PC-9 (cell line): ENCODE results near the gene GLT1D1. TPM values are rescaled to one million over a fixed set of nuclear protein-coding genes. Genes with fewer than 3 reads are reported as not detected.

Source experiments
- BruUV-seq: library from RNA; stranded (reverse); fragments of 400-500 nt; replicated peaks from 2 replicates; lab custom pipeline; 2021; lab: Mats Ljungman, UMichigan
- CTCF ChIA-PET: fragments of 300-600 bp; sonication (Branson Sonifier 250); formaldehyde crosslinking; loops from one replicate; lab custom pipeline; 2022; ENCODE audit warnings: antibody characterized with exemption; lab: Charles Lee
- POLR2A ChIA-PET: fragments of 300-600 bp; sonication (Branson Sonifier 250); formaldehyde crosslinking; loops from one replicate; lab custom pipeline; 2022; ENCODE audit warnings: antibody characterized with exemption; ENCODE audit not compliant: unreplicated experiment; lab: Charles Lee
- DNase-seq, 2 experiments: peaks; one replicate each; pipeline versions ENCODE4 v3.0.0 to v3.0.0-alpha.2; 2015 to 2022; ENCODE audit warnings: mixed read lengths in 1 of 2
- H2AFZ ChIP-seq: fragments of 200-600 bp; sonication (generic); 2 replicates; pipeline ENCODE4 v1.8.1; 2017; ENCODE audit warnings: antibody characterized with exemption
- H3F3A ChIP-seq: fragments of 200-600 bp; sonication (generic); 2 replicates; pipeline ENCODE4 v1.8.1; 2017; ENCODE audit warnings: antibody characterized with exemption, mild to moderate bottlenecking, low read depth; ENCODE audit not compliant: insufficient read depth
- H3K27ac ChIP-seq: fragments of 200-600 bp; sonication (generic); 2 replicates; pipeline ENCODE4 v1.6.1; 2016; ENCODE audit warnings: mixed run types
- H3K27me3 ChIP-seq: fragments of 200-600 bp; sonication (generic); 2 replicates; pipeline ENCODE4 v1.6.1; 2016; ENCODE audit warnings: low read depth, mixed run types; ENCODE audit not compliant: insufficient read depth
- H3K36me3 ChIP-seq: fragments of 200-600 bp; sonication (generic); 2 replicates; pipeline ENCODE4 v1.6.1; 2016; ENCODE audit warnings: low read depth, mixed run types
- H3K4me1 ChIP-seq: fragments of 200-600 bp; sonication (generic); replicated peaks from 2 replicates; pipeline ENCODE4 v1.6.1; 2016; ENCODE audit warnings: mixed run types; ENCODE audit not compliant: insufficient read depth
- H3K4me2 ChIP-seq: fragments of 200-600 bp; sonication (generic); 2 replicates; pipeline ENCODE4 v1.6.1; 2017; ENCODE audit warnings: mixed run types
- H3K4me3 ChIP-seq: fragments of 200-600 bp; sonication (generic); 2 replicates; pipeline ENCODE4 v1.6.1; 2016; ENCODE audit warnings: mixed run types
- H3K79me2 ChIP-seq: fragments of 200-600 bp; sonication (generic); 2 replicates; pipeline ENCODE4 v1.6.1; 2017; ENCODE audit warnings: low read depth, mixed run types
- H3K9me2 ChIP-seq: fragments of 200-600 bp; sonication (generic); 2 replicates; pipeline ENCODE4 v1.8.1; 2017; ENCODE audit warnings: mild to moderate bottlenecking; ENCODE audit not compliant: insufficient read depth
- H3K9me3 ChIP-seq: fragments of 200-600 bp; sonication (generic); 2 replicates; pipeline ENCODE4 v1.8.1; 2016; ENCODE audit warnings: low read depth; ENCODE audit not compliant: insufficient read depth
- H4K20me1 ChIP-seq: fragments of 200-600 bp; sonication (generic); 2 replicates; pipeline ENCODE4 v1.8.1; 2017; ENCODE audit not compliant: insufficient read depth
- EZH2 ChIP-seq: fragments of 200-600 bp; sonication (generic); IDR thresholded peaks from 2 replicates; pipeline ENCODE4 v1.8.0; 2017; ENCODE audit warnings: antibody characterized with exemption, low read depth
- intact Hi-C: fragments of 100-400 bp; cut with micrococcal nuclease; formaldehyde crosslinking; loops from one replicate; pipeline ENCODE4 v1.10.0; 2022; ENCODE audit not compliant: unreplicated experiment
- total RNA-seq: library from RNA; stranded (reverse); gene quantifications from 2 replicates; pipeline ENCODE4 v1.2.3, GENCODE V29; 2021
- TF ChIP-seq, protein P1 (sequence below): fragments of 200-600 bp; sonication (generic); conservative IDR thresholded peaks from 2 replicates; pipeline ENCODE4 v1.6.1; 2017; ENCODE audit warnings: mixed run types, antibody characterized with exemption, mild to moderate bottlenecking, moderate library complexity

Gene GLT1D1
- total RNA-seq, 1 experiment from 2014 or later = not detected

GRCh38 chr12:128970110-128970509 is 116.8 kb downstream of the GLT1D1 start:
- TF ChIP-seq EZH2 = no peak
- TF ChIP-seq, protein P1, sequence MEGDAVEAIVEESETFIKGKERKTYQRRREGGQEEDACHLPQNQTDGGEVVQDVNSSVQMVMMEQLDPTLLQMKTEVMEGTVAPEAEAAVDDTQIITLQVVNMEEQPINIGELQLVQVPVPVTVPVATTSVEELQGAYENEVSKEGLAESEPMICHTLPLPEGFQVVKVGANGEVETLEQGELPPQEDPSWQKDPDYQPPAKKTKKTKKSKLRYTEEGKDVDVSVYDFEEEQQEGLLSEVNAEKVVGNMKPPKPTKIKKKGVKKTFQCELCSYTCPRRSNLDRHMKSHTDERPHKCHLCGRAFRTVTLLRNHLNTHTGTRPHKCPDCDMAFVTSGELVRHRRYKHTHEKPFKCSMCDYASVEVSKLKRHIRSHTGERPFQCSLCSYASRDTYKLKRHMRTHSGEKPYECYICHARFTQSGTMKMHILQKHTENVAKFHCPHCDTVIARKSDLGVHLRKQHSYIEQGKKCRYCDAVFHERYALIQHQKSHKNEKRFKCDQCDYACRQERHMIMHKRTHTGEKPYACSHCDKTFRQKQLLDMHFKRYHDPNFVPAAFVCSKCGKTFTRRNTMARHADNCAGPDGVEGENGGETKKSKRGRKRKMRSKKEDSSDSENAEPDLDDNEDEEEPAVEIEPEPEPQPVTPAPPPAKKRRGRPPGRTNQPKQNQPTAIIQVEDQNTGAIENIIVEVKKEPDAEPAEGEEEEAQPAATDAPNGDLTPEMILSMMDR = no peak
- ChIA-PET POLR2A (no interaction called here), CTCF (no interaction called here)
- Histone ChIP-seq H2AFZ (no peak overlapping the region), H3K4me3 (no peak overlapping the region), H3K79me2 (no peaks in the 10 kb centered on the region), H3F3A (no peaks in the 10 kb centered on the region), H3K4me1 (no peaks in the 10 kb centered on the region), H3K27me3 (peaks cover 54% of the 10 kb centered on the region), H4K20me1 (no peaks in the 10 kb centered on the region), H3K4me2 (no peak overlapping the region), H3K9me3 (no peaks in the 10 kb centered on the region), H3K9me2 (no peaks in the 10 kb centered on the region), H3K36me3 (no peaks in the 10 kb centered on the region), H3K27ac (no peak overlapping the region)
- BruUV-seq = no TSS peak
- DNase-seq = no peak
- intact Hi-C loops = no loop called here

GRCh38 chr12:128970941-128971340 is 117.7 kb downstream of the GLT1D1 start:
- TF ChIP-seq, protein P1 = no peak
- no peak for TF ChIP-seq EZH2
- CTCF ChIA-PET = no interaction called here

GRCh38 chr12:128971802-128972201 is 118.5 kb downstream of the GLT1D1 start:
- CTCF ChIA-PET = no interaction called here
- H3K27ac ChIP-seq = no peak overlapping the region
- no peak overlapping the region for H2AFZ ChIP-seq
- DNase-seq = no peak
- no peaks in the 10 kb centered on the region for H3F3A ChIP-seq
- H3K4me1 ChIP-seq = no peaks in the 10 kb centered on the region
- H3K79me2 ChIP-seq = no peaks in the 10 kb centered on the region
- intact Hi-C loops = no loop called here
- H3K9me3 ChIP-seq = no peaks in the 10 kb centered on the region
- no peaks in the 10 kb centered on the region for H3K36me3 ChIP-seq
- H4K20me1 ChIP-seq = no peaks in the 10 kb centered on the region
- POLR2A ChIA-PET = no interaction called here
- no peak overlapping the region for H3K4me2 ChIP-seq
- no peak for TF ChIP-seq EZH2
- TF ChIP-seq, protein P1 = no peak
- no peaks in the 10 kb centered on the region for H3K9me2 ChIP-seq
- no peak overlapping the region for H3K4me3 ChIP-seq
- H3K27me3 ChIP-seq = peaks cover 68% of the 10 kb centered on the region
- no TSS peak for BruUV-seq

More at GRCh38 chr12:128970941-128971340, 117.7 kb downstream of the GLT1D1 start:
- no peaks in the 10 kb centered on the region for H3K79me2 ChIP-seq
- H3K27ac ChIP-seq = no peak overlapping the region
- H2AFZ ChIP-seq = no peak overlapping the region
- H3K36me3 ChIP-seq = no peaks in the 10 kb centered on the region
- H3F3A ChIP-seq = no peaks in the 10 kb centered on the region
- no peak for DNase-seq
- no peak overlapping the region for H3K4me3 ChIP-seq
- H3K27me3 ChIP-seq = peaks cover 59% of the 10 kb centered on the region
- no peak overlapping the region for H3K4me2 ChIP-seq
- no peaks in the 10 kb centered on the region for H3K9me2 ChIP-seq
- no TSS peak for BruUV-seq
- no peaks in the 10 kb centered on the region for H3K4me1 ChIP-seq
- no peaks in the 10 kb centered on the region for H3K9me3 ChIP-seq
- POLR2A ChIA-PET = no interaction called here
- intact Hi-C loops = no loop called here
- H4K20me1 ChIP-seq = no peaks in the 10 kb centered on the region
